Esophagus squamous epithelium (tissue), 5 donors: ENCODE measurements around the gene MEPCE. TPM values are rescaled to one million over a fixed set of nuclear protein-coding genes. Genes with fewer than 3 reads are reported as not detected.

Experiments
- DNase-seq: peaks from one replicate; lab custom pipeline; 2025; lab: John Stamatoyannopoulos, UW
- H3K27ac ChIP-seq, 4 donors: fragments of 200-600 bp; sonication (generic); one replicate each; pipeline ENCODE4 v1.5.1; 2016 to 2019; ENCODE audit warnings: mild to moderate bottlenecking in 1 of 4
- H3K27me3 ChIP-seq, 4 donors: fragments of 200-600 bp; sonication (generic); 1 replicate in 3 of 4; 2 replicates in 1 of 4; pipeline versions ENCODE4 v1.5.1 to v1.6.0; 2017 to 2021; ENCODE audit warnings: antibody characterized with exemption in 1 of 4
- H3K36me3 ChIP-seq, 3 donors: fragments of 200-600 bp; sonication (generic); one replicate each; pipeline ENCODE4 v1.5.1; 2016 to 2019
- H3K4me1 ChIP-seq, 3 donors: fragments of 200-600 bp; sonication (generic); one replicate each; pipeline ENCODE4 v1.5.1; 2017 to 2019
- H3K4me3 ChIP-seq, 4 donors: fragments of 200-600 bp; sonication (generic); 1 replicate in 3 of 4; 2 replicates in 1 of 4; pipeline ENCODE4 v1.5.1; 2016 to 2019; ENCODE audit warnings: mild to moderate bottlenecking in 2 of 4, moderate library complexity in 1 of 4
- H3K9me3 ChIP-seq, 3 donors: fragments of 200-600 bp; sonication (generic); one replicate each; pipeline ENCODE4 v1.5.1; 2016 to 2019
- CTCF ChIP-seq, 6 experiments: fragments of 450-650 bp in 4 of 6; fragments of 200-600 bp in 2 of 6; sonication (generic) in 2 of 6; IDR thresholded peaks; one replicate each; pipeline ENCODE4 v1.5.1; 2016 to 2019; ENCODE audit warnings: antibody characterized with exemption in 6 of 6, mild to moderate bottlenecking in 4 of 6, moderate library complexity in 4 of 6
- POLR2A ChIP-seq, 4 donors: fragments of 450-650 bp; IDR thresholded peaks; one replicate each; pipeline ENCODE4 v1.6.1; 2017; ENCODE audit warnings: antibody characterized with exemption in 4 of 4, mild to moderate bottlenecking in 4 of 4, moderate library complexity in 3 of 4
- WGBS, 2 donors: methylation state at CpG; one replicate each; pipeline ENCODE4 v1.1.5; 2018; 5-methylcytosine and 5-hydroxymethylcytosine counted together
- intact Hi-C: fragments of 100-400 bp; cut with DNase I; formaldehyde crosslinking; loops from one replicate; pipeline ENCODE4 v1.15.0; 2022
- total RNA-seq, 4 donors: library from RNA; depleted of rRNA; stranded (reverse); fragments of >200 nt; gene quantifications; one replicate each; pipeline ENCODE4 v1.1.0, GENCODE V29; 2016
- donor health status: DM: yes; HTN: yes; CAD: no.

MEPCE gene
- total RNA-seq, 4 donors from 2014 or later, result 18.0 to 27.7 (median 23.4) TPM

GRCh38 chr7:100411101-100411500 lies 18.5 kb upstream of the MEPCE start:
- 89 to 91% methylated on average over 6 of the region's 6 CpGs for WGBS, 2 donors
- no peaks in the 10 kb centered on the region for H3K36me3 ChIP-seq

GRCh38 chr7:100413346-100413745 lies 16.3 kb upstream of the MEPCE start:
- TF ChIP-seq POLR2A (IDR thresholded peaks at IDR 0.05) (no peak), CTCF (IDR thresholded peaks at IDR 0.05) (no peak)
- intact Hi-C loops, result no loop called here
- no peak overlapping the region for H3K27ac ChIP-seq
- H3K36me3 ChIP-seq, result no peaks in the 10 kb centered on the region
- H3K27me3 ChIP-seq, result no peaks in the 10 kb centered on the region
- H3K9me3 ChIP-seq, result no peaks in the 10 kb centered on the region
- H3K4me1 ChIP-seq, result no peaks in the 10 kb centered on the region
- no peak overlapping the region for H3K4me3 ChIP-seq
- DNase-seq, result no peak

More at GRCh38 chr7:100411101-100411500, 18.5 kb upstream of the MEPCE start:
- no peak overlapping the region for H3K27ac ChIP-seq
- no peak for DNase-seq
- H3K4me1 ChIP-seq, result peaks cover 0 to 8% (median 0%) of the 10 kb centered on the region in 3 donors
- H3K4me3 ChIP-seq, result no peak overlapping the region
- intact Hi-C loops, result no loop called here
- TF ChIP-seq POLR2A (IDR thresholded peaks at IDR 0.05) (no peak), CTCF (IDR thresholded peaks at IDR 0.05) (no peak)
- no peaks in the 10 kb centered on the region for H3K27me3 ChIP-seq
- H3K9me3 ChIP-seq, result no peaks in the 10 kb centered on the region

- Histone ChIP-seq H3K27ac (no peak overlapping the region), H3K36me3 (no peaks in the 10 kb centered on the region), H3K4me1 (no peaks in the 10 kb centered on the region), H3K27me3 (no peaks in the 10 kb centered on the region), H3K9me3 (no peaks in the 10 kb centered on the region), H3K4me3 (no peak overlapping the region)
- 75 to 80% methylated on average over 1 of the region's 1 CpG for WGBS, 2 donors
- TF ChIP-seq POLR2A (IDR thresholded peaks at IDR 0.05), result no peak
- TF ChIP-seq CTCF (IDR thresholded peaks at IDR 0.05), result no peak
- intact Hi-C loops, result no loop called here
- DNase-seq, result no peak
Observed at GRCh38 chr7:100413889-100414288, 15.7 kb upstream of the MEPCE start.

- Histone ChIP-seq H3K9me3 (no peaks in the 10 kb centered on the region), H3K4me3 (no peak overlapping the region), H3K27ac (no peak overlapping the region), H3K4me1 (no peaks in the 10 kb centered on the region), H3K36me3 (no peaks in the 10 kb centered on the region), H3K27me3 (no peaks in the 10 kb centered on the region)
- TF ChIP-seq POLR2A (IDR thresholded peaks at IDR 0.05), result no peak
- no peak for TF ChIP-seq CTCF (IDR thresholded peaks at IDR 0.05)
- no peak for DNase-seq
- WGBS, 2 donors, result 93 to 97% methylated on average over 5 of the region's 5 CpGs
- intact Hi-C loops, result no loop called here
Observed at GRCh38 chr7:100415448-100415847, 14.2 kb upstream of the MEPCE start.

- intact Hi-C loops, result no loop called here
- no peak overlapping the region for H3K27ac ChIP-seq
- H3K4me3 ChIP-seq, result no peak overlapping the region
- no peaks in the 10 kb centered on the region for H3K9me3 ChIP-seq
- no peak for DNase-seq
- no peaks in the 10 kb centered on the region for H3K4me1 ChIP-seq
- no peaks in the 10 kb centered on the region for H3K27me3 ChIP-seq
- peaks cover 0 to 4% (median 0%) of the 10 kb centered on the region in 3 donors for H3K36me3 ChIP-seq
- TF ChIP-seq POLR2A (IDR thresholded peaks at IDR 0.05) (no peak), CTCF (IDR thresholded peaks at IDR 0.05) (no peak)
- WGBS, 2 donors, result 100% methylated on average over 1 of the region's 1 CpG
Observed at GRCh38 chr7:100418930-100419659, 10.5 kb upstream of the MEPCE start.
